SW 1271 (cell line): Measurements from ENCODE around the gene LHX6.

Source experiments
- DNase-seq, 2 experiments: peaks; one replicate each; lab custom pipeline; 2025; lab: John Stamatoyannopoulos, UW

The LHX6 gene

DNA sequence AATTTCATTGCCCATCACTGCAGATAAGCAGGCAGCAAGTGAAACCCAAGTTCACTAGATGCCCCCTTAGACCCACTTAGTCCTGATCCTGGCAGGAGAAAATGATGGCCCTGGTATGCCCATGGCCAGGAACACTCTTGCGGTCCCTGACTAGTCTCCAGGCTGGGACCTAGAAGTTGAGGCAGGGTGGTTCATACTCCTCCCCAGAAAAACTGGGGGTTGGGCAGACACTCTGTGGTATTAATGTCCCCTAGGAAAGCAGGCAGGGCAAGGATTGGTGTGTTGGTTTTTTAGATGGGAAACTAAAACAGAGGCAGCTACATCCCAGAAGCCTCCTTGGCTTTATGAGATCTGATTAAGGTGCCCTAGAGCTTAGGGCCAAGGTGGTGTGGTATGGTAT, 13.1 kb downstream of the LHX6 start:
- no peak for DNase-seq

DNA sequence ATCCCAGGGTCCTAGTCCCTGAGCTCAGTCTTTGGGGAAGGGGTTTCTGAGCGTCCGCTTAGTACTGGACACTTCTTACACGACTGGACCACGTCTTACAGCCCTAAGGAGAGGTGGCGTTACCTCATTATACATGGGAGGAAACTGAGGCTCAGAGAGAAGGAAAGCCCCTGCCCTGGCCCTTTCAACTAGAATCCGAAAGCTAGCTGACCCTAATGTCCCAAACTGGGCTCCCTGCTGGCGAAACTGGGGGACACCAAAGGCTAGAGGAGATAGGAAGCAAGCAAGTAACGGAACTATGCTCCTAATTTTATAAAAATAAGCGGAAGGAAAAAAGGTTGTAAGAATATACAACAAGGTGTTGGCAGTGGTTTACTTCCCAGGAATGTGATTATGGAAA, 14.2 kb downstream of the LHX6 start:
- no peak for DNase-seq

DNA sequence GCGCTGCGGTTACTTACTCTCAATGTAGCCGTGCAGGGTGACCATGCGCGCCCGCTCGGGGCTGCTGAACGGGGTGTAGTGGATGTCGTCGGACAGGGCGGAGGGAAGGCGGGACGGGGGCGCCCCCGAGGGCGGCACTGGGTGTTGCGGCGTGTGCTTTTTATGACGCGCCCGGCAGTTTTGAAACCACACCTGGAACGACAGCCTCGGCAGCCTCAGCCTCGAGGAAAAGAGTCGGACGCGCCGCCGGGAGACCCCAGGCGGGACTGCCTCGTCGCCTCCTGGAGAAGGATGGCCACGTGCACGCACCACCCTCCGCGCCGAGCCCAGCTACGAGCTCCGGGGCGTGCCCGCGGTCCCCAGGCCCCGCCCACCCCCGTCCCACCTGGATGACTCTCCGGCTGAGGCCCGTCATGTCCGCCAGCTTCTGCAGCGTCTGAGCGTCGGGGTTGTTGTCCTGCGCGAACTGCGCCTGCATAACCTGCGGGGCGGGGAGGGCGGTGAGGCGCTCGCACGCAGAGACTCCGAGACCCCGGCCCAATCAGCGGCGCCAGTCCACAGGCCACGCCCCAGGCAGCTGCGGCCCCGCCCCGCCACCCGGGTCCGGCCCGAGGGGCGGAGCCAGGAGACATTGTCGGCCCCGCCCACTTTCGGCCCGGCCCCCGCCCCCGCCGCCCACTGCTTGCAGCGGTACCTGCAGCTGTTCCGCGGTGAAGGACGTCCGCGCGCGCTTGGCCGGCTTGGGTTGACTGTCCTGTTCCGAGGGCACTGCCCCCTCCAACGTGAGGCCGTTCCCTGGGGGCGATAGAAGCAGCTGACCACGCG, 15.0 kb downstream of the LHX6 start:
- DNase-seq: peak; percentile 12 to 62

DNA sequence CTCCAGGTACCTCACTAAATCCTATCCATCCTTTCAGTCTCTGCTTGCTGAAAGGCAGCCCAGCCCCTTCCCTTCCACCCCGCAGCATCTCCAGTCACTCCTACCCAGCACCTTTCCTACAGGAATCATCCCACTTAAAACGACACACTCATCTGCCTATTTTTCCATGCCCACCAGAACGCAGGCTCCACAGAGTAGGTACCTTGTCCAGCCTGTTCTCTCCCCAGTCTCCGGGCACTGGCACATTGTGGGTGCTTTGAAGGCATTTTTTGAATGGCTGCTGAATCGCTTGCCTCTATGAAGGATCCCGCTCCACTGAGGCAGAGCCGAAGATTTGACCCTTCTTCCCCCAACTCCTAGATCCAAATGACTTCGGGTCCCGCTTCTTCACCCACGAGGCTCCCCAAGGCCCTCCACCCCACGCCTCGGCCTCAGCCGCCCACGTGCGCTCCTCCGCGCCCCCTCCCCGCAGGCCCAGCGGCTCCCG, 15.6 kb downstream of the LHX6 start:
- DNase-seq: no peak

DNA sequence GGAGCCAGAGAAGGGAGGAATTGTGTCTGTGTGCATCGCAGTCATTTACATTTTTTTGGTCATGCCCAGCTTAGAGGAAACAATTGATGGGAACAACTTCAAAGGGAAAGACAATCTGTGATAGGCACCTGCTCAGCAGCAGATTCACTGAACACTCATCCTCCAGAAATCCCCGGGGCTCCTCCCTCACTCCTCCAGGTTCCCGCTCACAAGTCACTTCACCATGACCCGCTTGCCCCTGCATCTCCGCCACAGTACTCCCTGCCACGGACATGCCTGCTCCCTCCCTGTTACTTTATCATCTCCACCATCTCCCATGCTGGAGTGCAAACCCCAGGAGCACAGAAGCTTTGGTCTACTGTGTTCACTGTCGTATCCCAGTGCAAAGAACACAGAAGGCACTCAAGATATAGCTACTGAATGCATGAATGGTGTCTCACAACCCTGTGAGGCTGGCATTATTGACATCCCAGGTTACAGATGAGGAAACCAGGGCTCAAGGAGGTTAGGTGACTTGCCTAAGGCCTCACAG, 16.2 kb downstream of the LHX6 start:
- DNase-seq: no peak

DNA sequence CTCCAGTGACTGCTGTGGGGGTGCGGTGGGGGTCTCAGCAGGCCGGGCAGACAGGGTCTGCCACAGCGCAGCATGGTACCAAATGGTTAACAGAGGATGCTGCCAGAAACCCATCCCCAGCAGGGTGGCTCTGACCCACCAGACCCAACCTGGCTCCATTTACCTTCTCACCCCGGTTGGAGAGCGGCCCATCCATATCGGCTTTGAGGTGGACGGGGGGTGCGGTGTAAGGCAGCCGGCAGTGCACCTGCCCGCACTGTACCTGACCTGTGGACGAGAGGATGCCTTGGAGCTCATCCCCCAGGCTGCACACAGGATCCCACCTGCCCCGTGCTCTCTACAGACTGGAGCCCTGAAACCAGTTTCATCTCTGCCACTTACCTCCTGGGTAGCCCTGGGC, 19.3 kb downstream of the LHX6 start:
- DNase-seq: no peak

DNA sequence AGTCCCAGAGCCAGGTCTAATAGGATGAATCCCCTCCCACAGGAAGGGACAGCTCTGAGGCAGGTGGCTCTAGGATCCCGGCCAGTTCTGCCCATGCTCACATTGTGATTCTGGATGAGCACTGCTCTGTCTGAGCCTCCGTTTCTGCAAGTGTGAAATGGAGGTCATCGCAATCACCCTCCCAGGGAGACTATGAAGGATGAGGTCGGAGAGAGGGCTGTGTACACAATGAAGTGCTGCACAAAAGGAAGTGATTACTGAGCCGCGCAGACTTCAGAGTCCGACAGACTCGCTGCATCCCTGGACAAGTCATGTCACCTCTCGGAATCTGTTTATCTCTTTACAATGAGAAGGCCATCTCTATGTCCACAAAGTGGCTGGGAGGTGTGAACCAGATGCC, 21.7 kb downstream of the LHX6 start:
- no peak for DNase-seq

DNA sequence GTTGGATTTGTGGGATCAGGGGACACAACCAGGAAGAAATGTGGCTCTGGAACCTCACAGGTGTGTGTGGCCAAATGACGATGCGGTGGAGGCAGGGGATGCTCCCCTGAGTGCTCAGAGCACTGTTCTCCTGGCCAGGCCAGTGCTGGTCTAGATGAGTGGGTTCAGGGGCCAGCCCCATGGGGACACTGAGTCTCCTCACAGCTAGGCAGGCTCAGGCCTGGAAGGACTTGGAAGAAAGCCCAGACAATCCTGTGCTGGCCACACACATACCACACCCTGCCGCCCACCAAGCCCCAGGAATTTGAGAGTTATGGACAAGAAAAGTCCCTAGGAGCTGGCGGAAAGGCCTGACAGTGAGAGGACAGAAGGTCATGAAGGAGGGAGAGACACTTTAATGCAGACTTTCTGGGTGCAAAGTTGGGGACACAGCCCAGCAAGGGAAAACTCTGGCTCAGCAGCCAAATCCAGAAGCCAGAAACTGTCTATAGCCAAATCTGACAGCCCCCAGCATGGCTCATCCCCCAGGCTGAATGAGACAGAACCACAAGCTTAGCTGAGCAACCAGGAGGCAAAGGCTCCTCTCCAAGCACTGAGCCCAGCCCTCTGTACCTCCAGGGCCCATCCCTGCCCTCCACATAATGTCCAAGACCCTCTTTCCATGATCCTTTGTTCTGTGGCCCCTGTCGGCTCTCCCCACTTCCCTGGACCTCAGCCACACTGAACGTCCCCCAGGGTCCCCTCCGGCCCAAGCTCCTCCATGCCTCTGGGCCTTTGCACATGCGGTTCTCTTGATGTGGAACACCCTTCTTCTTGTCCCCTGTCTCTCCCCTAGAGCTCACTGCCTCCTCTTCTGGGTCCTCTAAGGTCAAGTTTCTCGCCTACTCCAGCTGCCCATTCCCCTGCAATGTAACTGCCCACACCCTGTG, 22.4 kb downstream of the LHX6 start:
- DNase-seq: no peak

DNA sequence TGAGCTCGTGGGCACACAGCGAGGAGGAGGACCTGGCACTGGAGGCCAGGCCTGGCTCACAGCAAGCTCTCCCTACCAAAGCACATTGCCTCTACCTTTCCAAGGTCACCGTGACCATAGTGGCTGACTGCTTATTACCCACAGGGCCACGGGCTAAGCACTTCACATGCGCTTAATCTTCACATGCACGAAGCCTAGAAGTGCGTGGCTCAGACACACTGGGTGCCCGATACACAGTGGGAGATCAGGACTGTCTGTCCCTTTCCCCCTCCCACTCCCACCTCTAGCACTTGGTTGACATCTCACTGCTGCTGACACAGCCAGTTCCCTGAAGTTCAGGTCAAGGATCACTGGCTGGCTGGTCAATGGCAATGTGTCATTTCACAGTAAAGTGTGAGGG, 23.6 kb downstream of the LHX6 start:
- no peak for DNase-seq

DNA sequence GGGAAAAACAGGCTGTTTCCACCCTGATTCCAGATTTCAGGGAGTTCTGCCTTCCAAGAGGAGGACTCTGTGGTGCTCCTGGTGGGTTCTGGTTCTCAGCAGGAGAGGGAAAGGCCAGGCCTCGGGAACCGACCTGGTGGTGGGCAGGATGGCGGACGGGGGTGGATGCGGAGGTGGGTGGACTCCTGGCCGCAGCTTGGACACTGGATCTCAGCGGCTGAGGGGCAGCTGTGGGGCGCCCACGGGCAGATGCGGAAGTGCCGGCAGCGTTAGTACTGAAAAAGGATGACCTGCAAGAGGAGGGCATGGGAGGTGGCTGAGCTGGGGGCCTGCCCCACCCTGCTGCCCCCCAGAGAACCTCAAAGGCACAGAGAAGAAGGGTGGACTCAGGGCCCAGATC, 24.3 kb downstream of the LHX6 start:
- DNase-seq: no peak

DNA sequence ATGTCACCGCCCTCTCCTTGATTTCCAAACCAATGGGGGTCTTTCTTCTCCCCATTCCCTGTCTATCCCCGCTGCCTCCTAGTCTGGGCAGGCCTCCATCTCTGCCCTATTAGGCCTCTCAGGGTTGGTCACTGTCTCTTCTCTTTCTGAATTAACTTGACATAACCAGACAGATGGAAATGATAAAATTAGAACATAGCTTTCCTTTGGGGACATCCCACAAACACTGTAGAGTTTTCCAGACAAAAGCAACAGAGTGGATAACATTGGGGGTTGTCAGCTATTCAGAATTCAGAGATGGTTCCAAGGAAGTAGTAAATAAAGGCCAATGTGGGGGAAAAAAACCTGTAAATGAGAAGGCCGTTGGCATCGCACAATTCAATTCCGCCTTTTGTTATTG, 24.7 kb downstream of the LHX6 start:
- DNase-seq: no peak

DNA sequence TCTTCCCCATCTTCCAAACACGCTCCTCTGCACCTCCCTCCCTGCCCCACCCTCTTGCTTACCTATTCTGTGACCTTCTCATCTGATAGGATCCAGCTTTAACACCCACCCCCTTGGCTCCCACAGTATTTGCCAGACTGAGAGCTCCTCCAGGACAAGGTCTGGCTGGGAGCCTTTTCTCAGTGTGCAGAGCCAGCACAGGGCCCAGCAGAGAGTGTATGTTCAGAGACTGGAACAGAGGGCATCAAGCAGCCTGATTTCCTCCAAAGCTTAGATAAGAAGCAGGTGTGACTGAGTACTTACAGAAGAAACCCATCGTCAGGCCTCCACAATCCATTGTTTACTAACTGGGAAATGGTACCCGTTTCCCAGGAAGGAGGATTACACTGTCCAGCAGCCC, 26.6 kb downstream of the LHX6 start:
- no peak for DNase-seq

DNA sequence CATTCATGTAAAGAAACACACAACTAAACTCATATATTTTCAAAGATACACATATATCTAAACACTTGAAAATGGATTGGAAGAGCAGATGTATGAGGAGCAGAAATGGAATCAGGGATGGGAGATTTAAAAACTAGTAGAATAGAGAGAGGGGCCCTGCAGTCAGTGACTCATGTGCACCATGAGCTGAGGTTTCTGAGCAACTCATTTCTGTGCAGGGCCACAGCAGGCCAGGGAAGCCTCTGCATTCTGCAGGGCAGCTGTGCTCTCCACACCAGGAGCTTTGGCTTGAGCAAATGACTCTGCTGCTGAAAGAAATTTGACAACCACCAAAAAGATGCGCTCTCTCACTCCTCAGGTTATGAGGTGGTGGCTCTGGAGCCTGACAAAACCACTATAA, 27.1 kb downstream of the LHX6 start:
- no peak for DNase-seq

DNA sequence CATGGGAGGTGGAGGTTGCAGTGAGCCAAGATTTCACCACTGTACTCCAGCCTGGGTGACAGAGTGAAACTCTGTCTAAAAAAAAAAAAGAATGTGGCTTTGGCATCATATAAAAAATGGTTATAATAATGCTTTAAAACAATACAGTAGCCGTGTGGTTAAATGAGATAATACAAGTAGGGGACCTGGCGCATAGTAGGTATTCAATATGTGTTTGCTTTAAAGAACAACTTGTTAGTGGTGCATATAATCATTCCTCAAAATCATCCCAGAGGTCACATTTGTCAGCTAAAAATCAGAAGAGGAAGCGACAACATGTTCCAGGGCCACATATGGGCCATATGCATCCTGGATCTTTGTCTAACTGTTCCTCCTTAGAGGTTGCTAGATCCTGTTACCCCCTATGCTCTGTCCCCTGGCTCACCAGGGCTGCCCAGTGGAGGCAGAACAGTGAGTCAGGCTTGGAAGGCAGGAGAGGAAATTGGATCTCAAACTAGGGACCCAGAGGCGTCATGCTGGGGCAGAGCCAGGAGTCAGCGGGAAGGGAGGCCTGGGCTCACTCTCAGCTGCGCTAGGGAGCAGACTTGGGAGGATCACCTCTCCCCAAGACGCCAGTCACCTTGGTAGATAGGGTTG, 27.7 kb downstream of the LHX6 start:
- no peak for DNase-seq

DNA sequence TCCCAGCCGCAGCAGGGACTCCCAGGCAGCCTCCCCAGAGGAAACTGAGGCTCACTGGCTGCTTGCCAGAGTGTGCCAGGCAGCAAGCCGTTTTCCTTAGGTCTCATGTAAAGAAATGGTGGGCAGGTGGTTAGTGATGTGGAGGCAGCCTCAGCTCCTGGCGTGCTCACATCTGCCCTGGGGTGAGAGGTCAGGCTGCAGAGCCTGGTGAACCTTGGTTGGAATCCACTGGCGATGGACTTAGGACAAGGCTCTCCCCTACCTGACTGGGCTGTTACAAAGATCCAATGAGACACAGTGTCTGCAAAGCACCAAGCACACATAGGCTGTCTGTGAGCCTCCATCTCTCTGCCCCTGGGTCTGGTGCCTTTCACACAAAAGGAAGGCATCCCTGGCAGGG, 30.9 kb downstream of the LHX6 start:
- no peak for DNase-seq

DNA sequence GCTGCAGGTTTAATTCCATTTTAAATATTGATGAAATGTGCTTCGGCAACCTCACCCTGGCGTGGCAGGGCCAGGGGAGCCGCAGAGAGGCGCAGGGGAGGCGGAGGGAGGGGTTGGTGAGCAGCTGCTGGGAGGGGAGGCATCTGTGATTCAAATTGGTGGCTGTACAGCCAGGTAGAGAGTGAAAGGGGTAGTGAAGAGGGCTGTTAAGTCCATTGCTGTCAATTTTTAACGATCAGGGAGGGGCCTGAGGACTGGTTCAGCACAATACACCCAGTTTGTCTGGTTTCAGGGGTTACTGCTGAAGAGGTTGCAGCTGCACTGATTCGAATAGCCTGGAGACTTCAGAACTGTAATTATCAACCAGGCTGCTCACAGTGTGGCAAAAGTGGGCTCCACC, 31.3 kb downstream of the LHX6 start:
- no peak for DNase-seq

DNA sequence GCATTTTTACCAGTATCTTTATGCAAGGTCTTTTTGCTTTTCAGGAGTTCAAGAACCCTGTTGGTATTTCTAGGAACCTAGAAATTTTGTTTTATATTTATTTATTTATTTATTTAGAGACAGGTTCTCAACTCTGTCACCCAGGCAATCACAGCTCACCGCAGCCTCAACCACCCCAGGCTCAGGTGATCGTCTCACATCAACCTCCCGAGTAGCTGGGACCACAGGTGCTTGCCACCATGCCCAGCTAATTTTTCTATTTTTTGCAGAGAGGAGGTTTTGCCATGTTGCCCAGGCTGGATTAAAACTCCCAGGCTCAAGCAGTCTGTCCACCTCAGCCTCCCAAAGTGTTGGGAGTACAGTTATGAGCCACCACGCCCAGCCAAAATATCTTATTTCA, 32.9 kb downstream of the LHX6 start:
- no peak for DNase-seq

DNA sequence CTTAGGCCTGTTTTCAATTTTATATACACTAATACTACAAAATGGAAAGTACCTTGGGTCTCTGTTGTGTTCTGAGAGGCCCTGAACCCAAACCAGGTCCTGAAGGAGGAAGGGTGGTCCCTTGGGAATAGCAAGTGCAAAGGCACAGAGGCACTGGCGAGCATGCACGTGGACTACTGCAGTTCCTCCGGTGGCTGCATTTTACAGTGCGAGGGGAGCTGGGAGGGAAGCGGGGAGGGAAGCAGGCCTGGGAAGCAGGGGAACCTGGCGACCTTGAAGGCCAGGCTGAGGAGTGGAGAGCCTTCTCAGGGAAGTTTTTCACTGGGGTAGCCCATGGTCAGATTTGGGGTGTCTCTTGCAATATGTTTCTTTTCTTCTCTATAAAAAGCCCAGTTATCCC, 35.1 kb downstream of the LHX6 start:
- no peak for DNase-seq

DNA sequence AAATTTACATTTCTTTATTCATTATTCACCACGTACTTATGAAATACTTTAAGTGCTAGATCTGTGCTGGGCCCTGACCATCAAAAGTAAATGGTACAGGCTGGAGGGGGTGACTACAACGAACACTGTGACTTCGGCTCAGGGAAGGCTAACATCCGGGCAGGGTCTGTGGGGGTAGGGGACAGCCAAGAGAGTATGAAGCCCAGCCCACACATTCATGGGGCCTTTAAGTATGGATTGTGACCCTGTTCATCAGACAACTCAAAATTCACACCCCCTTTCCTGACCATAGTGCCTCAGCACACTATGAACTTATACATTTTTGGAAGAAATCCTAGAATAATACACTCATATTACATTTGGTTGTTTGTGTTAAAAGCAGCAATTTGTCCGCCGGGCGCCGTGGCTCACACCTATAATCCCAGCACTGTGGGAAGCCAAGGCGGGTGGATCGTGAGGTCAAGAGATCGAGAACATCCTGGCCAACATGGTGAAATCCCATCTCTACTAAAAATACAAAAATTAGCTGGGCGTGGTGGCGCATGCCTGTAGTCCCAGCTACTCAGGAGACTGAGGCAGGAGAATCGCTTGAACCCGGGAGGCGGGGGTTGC, 35.7 kb downstream of the LHX6 start:
- DNase-seq: no peak

DNA sequence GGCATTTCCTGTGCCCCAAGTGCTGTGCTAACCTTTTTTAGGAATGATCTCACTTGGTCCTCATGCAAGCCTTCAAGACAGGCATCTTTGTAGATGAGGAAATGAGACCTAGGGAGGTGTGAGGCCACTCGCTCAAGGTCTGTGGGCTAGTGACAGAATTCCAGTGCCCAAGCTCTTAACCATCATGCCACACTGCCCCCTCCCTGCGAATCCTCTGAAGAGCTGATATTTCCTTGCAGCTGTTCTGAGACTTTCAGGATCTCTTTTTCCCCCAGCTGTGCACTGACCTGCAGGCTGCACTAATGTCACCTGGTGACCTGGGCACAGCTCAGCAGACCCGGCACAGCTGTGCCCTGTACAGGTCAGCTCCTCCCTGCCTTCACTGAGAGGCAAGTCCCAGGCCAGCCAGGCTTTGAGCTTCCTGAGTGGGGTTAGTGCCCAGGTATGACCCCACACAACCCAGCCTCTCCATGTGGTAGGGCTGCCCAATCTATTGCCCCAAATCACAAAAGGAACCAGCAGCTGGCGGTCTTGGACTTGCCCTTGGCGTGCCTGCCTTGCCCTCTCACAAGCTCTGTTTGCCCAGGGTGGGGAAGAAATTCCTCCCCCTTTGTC, 36.4 kb downstream of the LHX6 start:
- DNase-seq: no peak

DNA sequence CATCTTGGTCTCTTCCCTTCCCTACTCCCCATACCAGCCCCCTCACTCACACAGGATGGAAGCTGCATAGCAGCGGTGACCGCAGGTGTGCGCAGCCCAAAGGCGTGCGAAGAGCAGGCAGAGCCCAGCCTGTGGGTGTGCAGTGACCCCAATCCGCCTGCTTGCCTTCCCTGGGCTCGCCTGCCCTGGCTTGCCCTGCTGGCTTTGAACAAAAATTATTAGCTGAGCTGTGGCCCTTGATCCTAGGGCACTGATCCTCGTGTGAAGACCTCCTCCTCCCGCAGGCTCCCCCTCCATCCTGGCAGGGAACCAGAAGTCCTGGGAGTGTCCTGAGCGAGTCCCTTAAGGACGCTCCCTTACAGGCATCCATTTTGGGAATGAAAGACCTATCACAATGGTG, 37.2 kb downstream of the LHX6 start:
- DNase-seq: no peak
